ENCODE data around the gene BCL2L13.
A peak's percentile ranks its signal among the peaks of the same experiment; 100 is the strongest.

Gene BCL2L13

DNA sequence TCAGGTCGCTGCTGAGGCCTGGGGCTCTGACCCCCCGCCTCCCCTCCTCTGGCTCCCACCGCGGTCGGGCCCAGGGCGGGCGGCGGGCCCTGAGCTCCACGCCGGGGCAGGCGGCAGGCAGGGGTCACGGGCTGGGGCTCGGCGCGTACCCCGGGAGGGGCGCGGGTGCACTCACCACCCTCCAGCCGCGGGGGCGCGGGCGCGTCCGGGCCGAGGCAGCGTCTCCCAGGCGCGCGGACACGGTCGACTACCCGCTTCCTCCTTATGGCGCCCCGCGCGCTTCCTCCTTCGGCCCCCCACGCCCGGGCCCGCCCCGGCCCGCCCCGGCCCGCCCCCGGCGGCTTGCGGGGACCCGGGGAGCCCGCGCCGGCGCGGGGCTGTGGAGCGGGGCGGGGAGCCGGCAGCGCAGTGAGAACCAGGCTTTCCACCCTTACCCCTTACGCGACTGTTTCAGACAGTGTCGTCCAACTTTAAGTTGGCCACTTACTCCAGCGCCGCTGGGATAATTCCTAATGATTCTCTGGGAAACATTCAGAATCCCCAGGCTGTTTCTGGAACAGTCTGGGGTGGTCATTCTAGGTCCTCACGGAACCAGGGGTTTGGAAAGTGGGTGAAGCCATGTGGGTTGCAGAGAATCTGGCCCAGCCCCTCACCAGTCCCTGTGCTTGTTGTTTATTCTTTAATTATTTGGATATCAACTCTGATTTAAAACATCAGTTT lies 135.8 kb downstream of the BCL2L13 start, which contains the start of gene BID:
TSS of gene BID (minus strand) at position 264 of the 720 bp plus-strand sequence. CDS start 24,353 bp downstream, outside the sequence.
- FAIRE-seq (no peak), DNase-seq (ENCODE audit: extremely low spot score, insufficient read length, low read depth) (no peak)

DNA sequence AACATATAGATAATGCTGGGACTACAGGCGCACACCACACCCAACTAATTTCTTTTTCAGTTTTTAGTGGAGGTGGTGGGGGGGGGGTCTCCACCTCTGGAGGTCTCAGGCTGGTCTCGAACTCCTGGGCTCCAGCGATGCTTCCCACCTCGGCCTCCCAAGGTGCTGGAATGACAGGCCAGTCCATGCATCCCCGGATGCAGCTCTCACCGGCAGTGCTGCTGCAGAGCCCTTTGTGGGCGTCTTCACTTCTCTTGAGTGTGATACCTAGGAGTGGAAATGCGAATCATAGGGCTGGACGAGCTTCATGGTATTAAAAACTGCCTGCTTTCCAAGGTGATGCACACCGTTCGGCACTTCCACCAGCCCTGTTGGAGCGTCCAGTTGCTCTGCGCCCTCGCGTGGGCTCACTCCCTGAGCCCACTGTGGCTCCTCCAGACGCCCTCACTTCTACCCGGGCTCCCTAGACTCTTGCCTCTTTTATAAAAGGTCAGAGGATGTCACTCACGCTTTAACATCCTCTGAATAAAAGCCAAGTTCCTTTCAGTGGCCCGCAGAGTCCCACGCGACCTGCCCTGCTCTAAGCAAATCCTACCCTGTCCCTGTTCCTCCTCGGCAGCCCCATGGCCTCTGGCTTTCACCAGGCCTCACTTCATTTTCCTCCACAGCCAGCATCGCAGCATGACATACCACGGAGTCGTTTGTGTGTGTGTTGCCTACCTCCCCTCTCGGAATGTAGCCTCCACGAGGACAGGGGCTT lies 136.5 kb downstream of the BCL2L13 start:
- no peak for DNase-seq (ENCODE audit: extremely low spot score, insufficient read length, low read depth)
- FAIRE-seq = no peak

DNA sequence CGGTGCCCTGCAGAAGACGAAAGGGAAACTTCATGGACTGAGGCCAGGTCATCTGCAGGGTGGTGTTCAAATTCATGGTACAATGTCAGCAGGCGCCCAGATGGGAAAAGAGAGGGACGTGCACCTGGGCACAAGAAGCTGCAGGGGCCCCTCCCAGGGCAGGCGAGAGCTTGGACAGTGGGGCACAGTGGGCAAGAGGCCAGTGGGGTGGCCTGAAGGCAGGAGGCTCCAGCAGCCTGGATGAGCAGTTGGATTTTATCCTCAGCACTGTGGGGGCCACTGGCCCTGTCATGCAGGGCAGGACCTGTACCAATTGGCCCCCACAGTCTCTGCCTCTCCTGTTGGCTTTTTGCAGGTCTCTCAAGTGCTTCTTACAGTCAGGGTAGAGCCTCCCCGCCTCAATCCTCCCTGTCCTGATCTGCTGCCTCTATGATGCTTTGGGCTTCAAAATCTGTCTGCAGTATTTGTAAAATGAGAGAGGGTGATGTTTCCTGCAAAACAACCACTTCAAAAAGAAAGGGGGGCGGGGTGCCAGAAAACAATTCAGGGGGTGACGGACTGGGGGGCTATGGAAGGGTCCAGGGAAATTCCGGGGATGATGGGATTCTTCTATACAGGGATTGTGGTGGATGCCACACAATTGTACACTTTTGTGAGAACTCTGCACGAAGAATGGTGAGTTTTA lies 137.4 kb downstream of the BCL2L13 start:
- FAIRE-seq (no peak), DNase-seq (ENCODE audit: extremely low spot score, insufficient read length, low read depth) (no peak)

DNA sequence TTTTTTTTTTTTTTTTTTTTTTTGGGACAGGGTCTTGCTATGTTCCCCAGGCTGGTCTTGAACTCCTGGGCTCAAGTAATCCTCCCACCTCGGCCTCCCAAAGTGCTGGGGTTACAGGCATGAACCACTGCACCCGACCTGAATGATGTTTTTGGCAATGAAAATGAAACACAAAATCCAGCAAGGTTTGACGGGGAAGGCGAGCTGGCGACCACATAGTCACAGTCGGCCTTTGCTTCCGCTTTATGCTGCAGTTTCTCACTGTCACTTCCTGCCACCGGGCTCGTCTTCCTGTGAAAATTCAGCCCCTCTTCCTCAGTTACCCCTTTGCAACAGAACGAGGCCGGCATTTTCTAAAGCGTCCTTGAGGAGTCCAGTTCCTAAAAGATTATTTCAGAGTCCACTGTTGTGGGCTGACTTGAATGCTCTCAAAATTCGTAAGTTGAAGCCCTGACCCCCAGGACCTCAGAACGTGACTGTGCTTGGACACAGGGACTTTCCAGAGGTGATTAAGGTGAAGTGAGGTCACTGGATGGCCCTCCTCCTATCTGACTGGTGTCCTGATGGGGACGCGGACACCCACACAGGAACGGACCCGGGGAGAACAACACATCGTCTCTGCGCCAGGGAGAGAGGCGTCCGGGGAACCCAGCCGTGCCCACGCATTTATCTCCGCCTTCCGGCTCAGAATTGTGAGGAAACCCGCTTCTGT lies 138.6 kb downstream of the BCL2L13 start:
- DNase-seq (ENCODE audit: extremely low spot score, insufficient read length, low read depth) (peak; percentile 65), FAIRE-seq (peak; percentile 96)

DNA sequence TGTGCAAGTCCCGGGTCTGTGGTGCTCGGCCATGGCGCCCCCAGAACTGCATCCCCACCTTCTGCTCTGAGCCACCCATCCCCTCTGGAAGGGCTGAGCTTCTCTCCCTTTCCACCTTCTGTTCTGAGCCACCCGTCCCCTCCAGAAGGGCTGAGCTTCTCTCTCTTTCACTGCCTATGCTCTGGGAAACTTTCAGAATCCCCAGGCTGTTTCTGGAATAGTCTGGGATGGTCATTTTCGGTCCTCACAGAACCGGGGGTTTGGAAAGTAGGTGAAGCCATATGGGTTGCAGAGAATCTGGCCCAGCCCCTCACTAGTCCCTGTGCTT lies 139.1 kb downstream of the BCL2L13 start:
- DNase-seq (ENCODE audit: extremely low spot score, insufficient read length, low read depth) = no peak
- no peak for FAIRE-seq

DNA sequence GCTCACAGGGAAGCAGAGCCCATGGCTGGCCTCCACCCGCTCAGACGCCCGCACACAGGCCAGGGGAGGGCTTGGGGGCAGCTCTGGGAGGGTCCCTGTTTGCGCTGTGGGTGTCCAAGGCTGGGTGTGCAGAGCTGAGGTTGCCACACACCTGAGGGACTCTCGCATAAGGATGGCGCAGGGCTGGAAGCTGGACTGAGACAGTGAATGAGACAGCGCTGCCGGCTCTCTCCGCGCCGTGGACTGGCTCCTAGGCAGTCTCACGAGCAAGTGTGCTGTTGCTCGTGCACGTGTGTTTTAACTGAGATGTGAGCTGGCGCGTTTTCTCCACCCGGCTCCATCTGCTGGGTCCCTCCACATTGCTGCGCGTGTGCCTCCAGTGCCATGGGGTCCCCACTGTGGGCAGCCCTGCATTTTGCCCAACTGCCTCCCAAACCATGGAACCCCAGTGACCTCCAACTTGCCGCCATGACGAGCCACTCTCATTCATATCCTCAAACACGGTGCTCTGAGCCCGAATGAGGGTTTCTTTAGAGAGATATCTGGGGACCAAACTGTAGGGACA lies 139.9 kb downstream of the BCL2L13 start:
- FAIRE-seq (no peak), DNase-seq (ENCODE audit: extremely low spot score, insufficient read length, low read depth) (no peak)

DNA sequence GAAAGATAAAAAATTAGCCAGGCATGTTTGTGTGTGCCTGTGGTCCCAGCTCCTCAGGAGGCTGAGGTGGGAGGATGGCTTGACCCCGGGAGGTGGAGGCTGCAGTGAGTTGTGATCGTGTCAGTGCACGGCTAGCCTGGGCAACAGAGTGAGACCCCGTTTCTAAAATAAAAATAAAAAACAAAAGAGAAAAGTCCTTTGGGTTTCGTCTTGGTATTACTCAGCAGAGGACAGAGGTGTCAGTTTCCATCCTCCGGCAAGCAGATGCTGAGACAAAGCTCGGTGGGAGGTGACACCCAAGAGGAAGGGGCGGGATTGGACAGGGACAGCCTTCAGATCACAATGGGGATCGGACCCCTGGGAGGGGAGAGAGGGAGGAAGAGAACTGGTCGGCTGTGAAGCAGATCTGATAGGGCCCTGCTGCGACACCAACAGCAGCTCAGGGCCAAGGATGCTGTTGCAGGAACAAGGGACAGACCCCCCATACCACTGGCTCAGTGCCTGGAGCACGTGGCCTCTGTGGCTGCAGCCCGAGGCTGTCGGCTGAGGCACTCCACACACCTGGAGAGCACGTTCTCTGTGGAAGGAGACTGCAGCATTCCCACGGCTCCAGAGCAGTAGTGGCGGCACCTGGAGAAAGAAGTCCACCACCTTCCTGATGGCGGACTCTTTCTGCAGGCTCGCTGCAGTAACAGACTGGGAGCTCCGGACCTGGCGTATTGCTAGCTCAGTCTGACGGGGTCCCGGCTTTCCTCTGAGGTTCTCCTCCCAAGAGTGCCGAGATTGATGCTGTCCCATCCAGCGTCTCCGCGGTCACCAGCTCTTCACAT lies 140.9 kb downstream of the BCL2L13 start:
- DNase-seq (ENCODE audit: extremely low spot score, insufficient read length, low read depth) = peak; percentile 67
- peak; percentile 95 for FAIRE-seq

DNA sequence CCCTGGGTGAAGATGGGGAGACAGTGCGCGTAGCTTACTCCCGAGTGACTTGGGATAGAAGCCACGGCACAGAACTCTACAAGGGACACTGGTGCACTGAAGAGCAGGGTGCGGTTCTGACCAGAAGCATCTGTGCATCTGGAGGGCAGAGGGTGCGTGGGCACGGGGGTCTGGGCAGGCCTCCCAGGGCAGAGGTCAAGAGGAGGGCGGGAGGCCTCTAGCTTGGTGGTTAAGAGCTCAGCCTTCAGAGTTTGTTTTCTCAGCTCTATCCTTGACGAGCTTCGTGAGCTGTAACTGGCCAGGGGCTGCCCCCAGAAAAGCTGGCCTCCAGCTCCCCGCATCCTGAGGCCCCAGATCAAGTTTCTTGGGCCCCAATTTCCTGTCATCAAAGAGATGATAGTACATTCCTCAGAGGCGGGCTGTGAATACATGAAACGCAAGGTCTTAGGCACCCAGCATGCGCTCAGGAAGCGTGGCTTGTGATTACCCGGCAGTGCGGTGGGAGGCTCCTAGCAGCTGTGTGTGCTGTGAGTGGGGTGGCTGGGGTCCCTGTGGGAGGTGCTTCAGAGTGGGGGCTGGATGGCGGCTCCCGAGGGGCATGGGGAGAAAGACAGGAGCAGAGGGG lies 141.7 kb downstream of the BCL2L13 start:
- DNase-seq (ENCODE audit: extremely low spot score, insufficient read length, low read depth) = no peak
- FAIRE-seq = no peak
